GM12865 (cell line): ENCODE data around the gene ITGA8.

ENCODE experiments used
- DNase-seq: peaks from one replicate; pipeline ENCODE4 v3.0.0; 2010; ENCODE audit warnings: low read depth
- H3K4me3 ChIP-seq: 2 replicates; pipeline ENCODE4 v1.5.1; 2011; ENCODE audit warnings: mild to moderate bottlenecking, low read depth, low read length, control low read depth
- CTCF ChIP-seq: IDR thresholded peaks from 2 replicates; pipeline ENCODE4 v1.5.1; 2011; ENCODE audit warnings: low read length, control low read depth, low read depth, inconsistent platforms; ENCODE audit not compliant: insufficient read depth; ENCODE audit errors: missing control alignments

The ITGA8 gene

GRCh38 chr10:15672469-15672868 lies 47.3 kb downstream of the ITGA8 start:
- TF ChIP-seq CTCF = no peak
- DNase-seq = no peak
- H3K4me3 ChIP-seq = no peak overlapping the region

GRCh38 chr10:15670880-15671279 lies 48.8 kb downstream of the ITGA8 start:
- DNase-seq = no peak
- TF ChIP-seq CTCF = no peak
- H3K4me3 ChIP-seq = no peak overlapping the region

GRCh38 chr10:15661574-15661973 lies 58.1 kb downstream of the ITGA8 start:
- no peak for DNase-seq
- no peak for TF ChIP-seq CTCF
- no peak overlapping the region for H3K4me3 ChIP-seq

GRCh38 chr10:15660990-15661389 lies 58.7 kb downstream of the ITGA8 start:
- TF ChIP-seq CTCF = no peak
- DNase-seq = no peak
- no peak overlapping the region for H3K4me3 ChIP-seq

GRCh38 chr10:15658069-15658702 lies 61.5 kb downstream of the ITGA8 start:
- DNase-seq = no peak
- no peak overlapping the region for H3K4me3 ChIP-seq
- no peak for TF ChIP-seq CTCF

- TF ChIP-seq CTCF = no peak
- no peak overlapping the region for H3K4me3 ChIP-seq
- DNase-seq = no peak
Measured at GRCh38 chr10:15652757-15653156, 67.0 kb downstream of the ITGA8 start.

- H3K4me3 ChIP-seq = no peak overlapping the region
- no peak for TF ChIP-seq CTCF
- no peak for DNase-seq
Measured at GRCh38 chr10:15652117-15652516, 67.6 kb downstream of the ITGA8 start.
